ENCODE data around the gene AATF.

Gene AATF

DNA sequence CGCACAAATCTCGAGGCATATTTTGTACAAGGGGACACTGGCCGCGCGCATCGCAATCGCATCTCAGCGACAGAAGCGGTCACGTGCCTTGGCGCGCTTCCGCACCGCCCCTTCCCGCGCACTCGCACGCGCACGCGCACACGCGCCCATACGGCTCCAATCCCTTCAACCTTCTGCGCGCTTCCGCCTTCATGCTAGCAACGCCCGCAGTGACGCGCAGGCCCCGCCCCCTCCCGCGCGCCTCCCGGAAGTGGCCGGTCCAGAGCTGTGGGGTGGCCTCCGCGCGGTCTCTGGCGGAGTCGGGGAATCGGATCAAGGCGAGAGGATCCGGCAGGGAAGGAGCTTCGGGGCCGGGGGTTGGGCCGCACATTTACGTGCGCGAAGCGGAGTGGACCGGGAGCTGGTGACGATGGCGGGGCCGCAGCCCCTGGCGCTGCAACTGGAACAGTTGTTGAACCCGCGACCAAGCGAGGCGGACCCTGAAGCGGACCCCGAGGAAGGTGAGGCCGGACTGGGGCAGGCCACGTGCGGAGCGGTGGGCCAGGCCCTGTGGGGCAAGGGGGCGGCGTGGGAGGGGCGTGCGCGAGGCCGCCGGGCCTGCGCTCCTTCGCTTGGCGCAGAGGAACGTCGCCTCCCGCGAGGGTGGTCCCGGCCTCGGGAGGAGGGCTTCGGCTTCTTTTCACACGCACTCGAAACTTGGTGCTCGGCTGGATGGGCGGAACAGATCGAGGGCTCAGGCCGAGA is at the start of gene AATF:
AATF (plus strand) TSS at position 238 of the 744 bp plus-strand sequence; CDS start at position 410, 172 bp downstream.
- peak; percentile 96 for DNase-seq (ENCODE audit: low spot score)

DNA sequence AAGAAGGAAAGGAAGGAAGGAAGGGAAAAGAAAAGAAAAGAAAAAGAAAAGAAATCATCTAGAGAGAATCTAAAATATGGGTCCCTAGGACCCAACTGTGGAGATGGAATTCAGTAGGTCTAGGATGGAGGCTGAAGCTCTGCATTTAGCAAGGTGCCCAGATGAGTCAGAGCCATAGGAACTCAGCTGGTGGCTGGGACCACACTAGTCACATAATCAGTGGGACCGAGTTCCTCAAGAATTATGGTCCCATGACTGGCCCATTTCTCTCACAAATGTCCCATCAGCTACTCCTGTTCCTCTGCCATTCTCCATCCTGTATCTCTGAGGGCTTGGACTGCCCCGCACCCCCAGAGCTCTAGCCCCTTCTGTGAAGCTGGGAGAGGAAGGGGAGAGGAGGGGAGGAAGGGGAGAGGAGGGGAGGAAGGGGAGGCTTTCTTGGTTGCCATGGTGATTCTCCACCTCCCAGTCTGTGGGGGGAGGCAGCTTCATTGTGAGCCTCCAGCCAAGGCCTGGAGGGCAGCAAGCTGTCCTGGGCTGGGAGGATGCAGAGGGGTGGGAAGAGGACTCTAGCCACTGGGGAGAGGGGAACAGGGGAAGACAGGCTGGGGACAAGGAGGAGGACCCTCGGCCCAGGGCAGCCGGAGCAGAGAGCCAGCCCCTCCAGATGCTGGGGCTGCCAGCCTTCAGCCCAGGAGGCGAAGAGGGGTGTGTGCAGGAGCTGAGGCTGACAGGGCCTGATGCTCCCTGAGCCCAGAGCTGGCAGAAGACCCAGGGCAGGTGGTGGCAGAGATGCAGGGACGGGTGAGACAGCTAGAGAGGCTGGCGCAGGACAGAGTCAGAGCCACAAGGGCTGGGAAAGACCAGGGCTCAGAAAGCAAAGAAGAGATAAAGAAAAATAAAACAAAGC is 49.2 kb upstream of the AATF start:
- DNase-seq (ENCODE audit: low spot score), result peak; percentile 93

DNA sequence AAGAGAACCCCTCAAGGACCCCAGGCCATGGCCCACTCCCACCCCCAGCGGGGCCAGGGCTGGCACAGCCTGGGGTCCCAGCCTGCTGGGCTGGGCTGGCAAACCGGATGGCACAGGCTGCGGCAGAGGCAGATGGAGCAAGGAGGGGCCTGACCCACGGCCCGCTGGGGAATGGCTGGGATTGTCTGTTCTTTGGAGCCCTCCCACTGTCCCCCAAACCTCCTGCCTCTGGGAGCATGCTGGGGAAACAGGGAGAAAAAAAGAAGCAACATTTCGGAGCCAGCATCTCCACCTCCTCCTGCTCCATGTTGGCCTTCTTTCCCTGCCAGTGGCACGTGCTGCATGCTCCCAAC is 48.6 kb upstream of the AATF start:
- peak; percentile 91 for DNase-seq (ENCODE audit: low spot score)

GRCh38 chr17:36901506-36901905 is 47.2 kb upstream of the AATF start:
- DNase-seq (ENCODE audit: low spot score), result no peak

- no peak for DNase-seq (ENCODE audit: low spot score)
These were observed 41.3 kb upstream of the AATF start for GRCh38 chr17:36907407-36907806.

- no peak for DNase-seq (ENCODE audit: low spot score)
These were observed 38.2 kb upstream of the AATF start for GRCh38 chr17:36910513-36910912.

DNA sequence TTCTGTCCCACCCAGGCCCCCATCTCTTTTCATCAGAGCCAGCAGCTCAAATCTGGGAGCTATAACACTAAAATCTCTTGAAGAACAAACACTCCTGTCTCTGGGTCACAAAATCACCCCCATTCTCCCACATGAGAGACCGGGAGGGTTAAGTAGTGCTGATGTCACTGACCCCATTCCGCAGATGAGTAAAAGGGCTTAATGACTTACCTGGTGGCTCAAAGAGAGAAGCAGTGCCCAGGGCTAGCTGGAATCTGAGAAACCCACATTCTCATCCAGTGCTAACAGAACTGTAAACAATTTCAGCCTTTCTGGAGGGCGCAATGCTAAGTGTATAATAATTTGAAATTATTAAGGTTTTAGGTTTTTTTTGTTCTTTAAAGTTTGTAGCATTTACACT is 37.8 kb upstream of the AATF start:
- DNase-seq (ENCODE audit: low spot score), result no peak

- DNase-seq (ENCODE audit: low spot score), result no peak
These were observed 35.6 kb upstream of the AATF start for GRCh38 chr17:36913132-36913531.

DNA sequence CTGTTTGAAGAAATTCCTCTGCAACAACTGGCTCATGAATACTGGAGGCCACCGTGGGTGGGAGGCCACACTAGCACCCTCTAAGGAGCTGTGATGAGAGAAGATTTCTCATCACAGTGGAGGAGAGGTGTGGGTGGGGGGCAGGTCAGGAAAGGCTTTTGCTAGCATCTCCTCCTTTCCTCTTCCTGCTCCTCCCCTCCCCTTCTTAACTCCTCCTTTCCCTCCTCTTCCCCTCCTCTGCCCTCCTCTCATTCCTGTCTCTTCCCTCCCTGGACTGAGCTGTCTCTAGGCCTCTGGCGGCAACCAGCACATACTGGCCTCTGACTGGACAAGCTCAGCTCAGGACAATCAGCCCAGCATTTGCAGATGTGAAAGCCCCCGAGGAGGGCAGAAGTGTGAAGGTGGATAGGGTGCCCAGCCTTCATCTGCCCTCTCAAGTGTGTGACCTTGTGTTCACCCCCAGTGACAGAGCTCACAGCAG is 30.5 kb upstream of the AATF start:
- DNase-seq (ENCODE audit: low spot score), result peak; percentile 64

DNA sequence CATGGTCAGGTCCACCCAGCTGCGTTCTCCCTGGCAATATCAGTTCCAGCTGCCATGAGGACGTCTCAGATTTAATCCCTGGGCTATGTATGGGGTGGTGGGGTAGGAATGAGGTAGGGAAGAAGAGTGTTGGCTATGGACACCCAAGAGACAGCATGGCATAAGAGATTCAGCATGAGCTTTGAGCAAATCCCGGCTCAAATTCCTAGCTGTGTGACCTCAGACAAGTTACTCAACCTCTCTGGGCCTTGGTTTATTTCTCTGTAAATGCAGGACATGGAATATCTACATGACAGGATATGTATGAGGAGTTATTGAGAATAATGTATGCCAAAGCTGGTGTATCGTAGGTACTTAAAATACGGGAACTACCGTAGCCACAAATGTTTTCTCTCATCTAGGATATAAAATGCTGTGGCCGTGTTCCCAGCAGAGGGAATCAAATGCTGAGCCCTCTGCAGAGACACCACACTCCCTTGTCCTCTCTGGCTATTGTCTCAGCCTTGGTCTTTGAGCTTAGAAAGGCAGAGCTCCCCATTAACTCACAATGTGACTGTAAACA is 29.3 kb upstream of the AATF start:
- DNase-seq (ENCODE audit: low spot score), result no peak

- DNase-seq (ENCODE audit: low spot score), result peak; percentile 54
These were observed 28.4 kb upstream of the AATF start for GRCh38 chr17:36920032-36921005.

- DNase-seq (ENCODE audit: low spot score), result no peak
These were observed 27.5 kb upstream of the AATF start for GRCh38 chr17:36921095-36921851.

- no peak for DNase-seq (ENCODE audit: low spot score)
These were observed 26.6 kb upstream of the AATF start for GRCh38 chr17:36922175-36922574.

- DNase-seq (ENCODE audit: low spot score), result no peak
These were observed 24.9 kb upstream of the AATF start for GRCh38 chr17:36923814-36924221.

DNA sequence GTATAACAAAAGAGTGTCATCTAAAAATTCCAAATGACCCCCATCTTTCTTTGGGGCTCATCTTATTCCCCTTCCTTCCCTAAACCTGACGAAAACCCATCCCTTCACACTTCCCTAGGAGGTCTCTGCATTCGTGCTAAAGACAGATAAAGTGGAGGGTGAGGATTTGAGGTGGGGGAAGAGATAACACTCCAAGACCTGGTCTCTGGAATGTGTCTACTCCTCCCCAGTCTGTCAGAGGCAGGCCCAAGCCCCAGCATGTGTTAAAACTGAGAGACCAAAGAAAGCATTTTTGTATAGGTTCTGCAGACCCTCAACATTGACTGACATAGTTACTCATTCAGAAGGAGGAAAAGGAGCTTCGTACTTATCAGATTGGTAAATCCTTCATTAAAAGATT is 22.5 kb upstream of the AATF start:
- DNase-seq (ENCODE audit: low spot score), result no peak

- no peak for DNase-seq (ENCODE audit: low spot score)
These were observed 22.1 kb upstream of the AATF start for GRCh38 chr17:36926701-36927100.

DNA sequence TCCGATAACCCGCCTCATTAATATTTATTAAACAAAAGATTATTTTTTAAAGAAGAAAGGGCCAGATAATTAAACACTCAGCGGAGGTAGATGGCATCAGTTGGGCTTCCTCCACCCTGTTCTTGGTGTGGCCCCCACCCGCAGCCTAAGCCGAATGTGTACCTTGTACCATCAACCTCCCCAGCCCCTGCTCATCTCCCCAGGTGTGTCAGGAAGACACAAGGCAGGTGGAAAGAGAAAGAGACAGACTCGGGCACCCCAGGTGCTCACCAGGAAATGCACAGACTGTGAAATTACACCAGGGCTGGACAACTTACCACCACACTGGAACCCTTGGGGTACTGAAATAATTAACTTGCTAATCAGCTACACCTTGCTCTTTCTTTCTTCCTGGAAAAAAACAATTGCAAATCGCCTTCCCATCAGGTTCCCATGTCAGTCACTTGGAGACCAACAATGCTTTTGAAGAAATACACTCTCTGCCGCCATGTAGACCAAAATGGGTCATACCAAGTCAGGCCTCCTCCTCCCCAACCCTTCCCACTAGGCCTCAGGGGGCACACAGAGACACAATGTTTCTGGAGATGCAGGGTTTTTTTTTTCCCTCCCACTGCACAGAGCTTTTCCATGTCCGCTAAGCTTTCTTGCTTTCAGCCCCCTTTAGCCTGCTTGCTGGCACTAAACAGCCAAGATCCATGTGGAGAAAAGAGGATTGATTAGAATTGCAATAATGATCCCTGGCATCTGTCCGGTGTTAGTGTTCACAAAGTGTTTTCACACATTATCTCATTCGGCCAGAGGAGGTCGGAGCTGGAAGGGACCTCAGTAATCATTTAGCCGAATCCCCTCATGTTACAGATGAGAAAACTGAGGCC is 20.0 kb upstream of the AATF start:
- DNase-seq (ENCODE audit: low spot score), result peak; percentile 59

DNA sequence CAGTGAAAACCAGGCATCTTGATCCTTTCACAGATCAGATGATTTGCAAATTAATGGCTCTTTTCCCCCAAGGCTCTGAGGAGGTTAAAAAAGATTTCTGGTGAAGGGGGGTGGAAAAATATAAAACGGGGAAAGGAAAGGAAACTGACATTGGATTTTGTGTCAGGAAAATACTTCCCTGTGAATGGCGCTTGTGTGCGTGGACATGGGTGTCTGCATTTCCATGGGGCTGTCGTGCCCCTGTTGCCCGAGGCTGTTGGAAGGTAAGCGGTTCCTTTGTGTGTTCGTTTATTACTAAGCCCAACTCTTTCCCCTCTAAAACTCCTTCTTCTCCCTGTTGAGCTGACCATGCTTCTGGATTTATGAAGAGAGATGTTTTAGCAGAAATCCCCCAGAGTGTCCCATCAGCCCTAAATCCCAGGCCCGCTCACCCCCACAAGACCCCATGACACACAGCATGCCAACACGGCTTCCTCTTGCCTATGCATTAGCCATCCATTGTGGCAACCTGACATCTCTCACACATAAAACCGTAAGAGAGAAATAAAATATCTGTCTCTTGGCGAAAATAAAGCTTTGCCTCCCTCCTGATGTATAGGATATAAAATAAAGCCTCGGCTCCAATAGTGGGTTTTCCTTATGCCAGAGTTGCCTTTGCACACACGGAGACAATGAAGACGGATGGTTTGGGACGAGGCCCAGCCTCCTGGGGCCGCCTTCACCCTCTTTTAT is 18.7 kb upstream of the AATF start:
- DNase-seq (ENCODE audit: low spot score), result no peak

DNA sequence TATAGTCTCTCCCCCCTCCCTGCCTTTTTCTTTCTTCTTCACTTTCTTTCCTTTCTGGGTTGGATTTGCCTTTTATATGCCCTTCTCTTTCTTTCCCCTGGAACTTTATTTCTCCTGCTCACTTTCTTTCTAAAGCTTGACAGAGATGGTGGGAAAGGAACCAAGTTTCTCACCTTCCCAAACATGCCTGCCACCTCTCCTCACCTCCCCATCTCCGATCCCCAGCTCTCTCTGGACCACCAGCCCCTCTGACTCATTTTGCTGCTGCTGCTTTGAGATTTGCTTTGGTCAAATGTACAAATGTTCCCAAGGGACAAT is 18.2 kb upstream of the AATF start:
- DNase-seq (ENCODE audit: low spot score), result no peak
